HG02610 (cell line): ENCODE results near the gene CDC42BPB.
A peak's percentile ranks its signal among the peaks of the same experiment; 100 is the strongest.
"Not testable (repeated sequence)": the region's sequence is repeated elsewhere in the genome, so short reads cannot be mapped to it uniquely, and the experiment has no call there.

Experiments
- ATAC-seq: cut with Tn5 transposase; IDR thresholded peaks from one replicate; pipeline ENCODE4 v1.9.1; 2021; ENCODE audit warnings: mild to moderate bottlenecking, moderate library complexity; ENCODE audit not compliant: unreplicated experiment

CDC42BPB gene

GRCh38 chr14:102932484-102933248 lies 124.7 kb downstream of the CDC42BPB start:
- no peak for ATAC-seq

GRCh38 chr14:102931580-102932285 lies 125.6 kb downstream of the CDC42BPB start:
- ATAC-seq: no peak

- ATAC-seq: no peak
Observed at GRCh38 chr14:102930753-102931579, 126.4 kb downstream of the CDC42BPB start.

- no peak for ATAC-seq
Observed at GRCh38 chr14:102930138-102930752, 127.1 kb downstream of the CDC42BPB start.

GRCh38 chr14:102929241-102930137 lies 127.9 kb downstream of the CDC42BPB start:
- ATAC-seq: no peak

- peak; percentile 48 for ATAC-seq
Observed at GRCh38 chr14:102928412-102929240, 128.7 kb downstream of the CDC42BPB start.

GRCh38 chr14:102927878-102928411 lies 129.4 kb downstream of the CDC42BPB start:
- ATAC-seq: no peak

- ATAC-seq: no peak
Observed at GRCh38 chr14:102927346-102927877, 129.9 kb downstream of the CDC42BPB start.

- not testable (repeated sequence) for ATAC-seq
Observed at GRCh38 chr14:102926840-102927239, 130.5 kb downstream of the CDC42BPB start.

- ATAC-seq: no peak
Observed at GRCh38 chr14:102926104-102926503, 131.2 kb downstream of the CDC42BPB start.

GRCh38 chr14:102925646-102926045 lies 131.7 kb downstream of the CDC42BPB start:
- ATAC-seq: no peak

- no peak for ATAC-seq
Observed at GRCh38 chr14:102924632-102925588, 132.4 kb downstream of the CDC42BPB start.

- ATAC-seq: no peak
Observed at GRCh38 chr14:102923925-102924486, 133.3 kb downstream of the CDC42BPB start.

GRCh38 chr14:102923201-102923924 lies 134.0 kb downstream of the CDC42BPB start:
- ATAC-seq: no peak

GRCh38 chr14:102922490-102923200 lies 134.7 kb downstream of the CDC42BPB start, which contains the start of gene AMN:
Gene AMN, plus strand, starts transcription at chr14:102922663. Its CDS starts 26 bp downstream, at chr14:102922689.
- ATAC-seq: no peak

GRCh38 chr14:102920998-102921304 lies 136.4 kb downstream of the CDC42BPB start:
- ATAC-seq: no peak
